ENCODE results near the gene TEKT5.
"Not testable (repeated sequence)": the region's sequence is repeated elsewhere in the genome, so short reads cannot be mapped to it uniquely, and the experiment has no call there.

Gene TEKT5

GRCh38 chr16:10622036-10622921, 72.5 kb downstream of the TEKT5 start:
- no peak overlapping the region for H3K14ac ChIP-seq (ENCODE audit: low read length)
- no peaks in the 10 kb centered on the region for H3K36me3 ChIP-seq (replicated peaks in 1 of 2; ENCODE audit: control insufficient read depth in 2 of 2, insufficient read depth in 2 of 2, low read length in 2 of 2)
- WGBS, 2 donors (ENCODE audit: extremely low coverage in 2 of 2, insufficient read length in 2 of 2, insufficient replicate concordance in 1 of 2), result no CpG with 5 or more reads among the region's 19 CpGs
- no peaks in the 10 kb centered on the region for H3K79me1 ChIP-seq (ENCODE audit: low read depth, low read length)
- no peak overlapping the region for H2BK15ac ChIP-seq (ENCODE audit: low read length)
- H3K27ac ChIP-seq (replicated peaks; ENCODE audit: low read length), result no peak overlapping the region
- H4K91ac ChIP-seq (ENCODE audit: low read depth, low read length, poor library complexity), result no peak overlapping the region
- H3K9ac ChIP-seq (ENCODE audit: low read depth, low read length, poor library complexity), result no peak overlapping the region
- H2AK5ac ChIP-seq (ENCODE audit: low read depth, low read length), result no peak overlapping the region
- H3K4me3 ChIP-seq (ENCODE audit: low read length in 2 of 2), result no peak overlapping the region
- H2BK12ac ChIP-seq (ENCODE audit: low read length), result no peak overlapping the region
- H3K9me3 ChIP-seq (replicated peaks in 1 of 2; ENCODE audit: control insufficient read depth in 2 of 2, insufficient read depth in 1 of 2, low read depth in 1 of 2, low read length in 2 of 2), result no peaks in the 10 kb centered on the region
- no peak overlapping the region for H2AFZ ChIP-seq (ENCODE audit: low read length)
- H3K4me2 ChIP-seq (ENCODE audit: insufficient read depth, low read length, poor library complexity, severe bottlenecking), result no peak overlapping the region
- H3K18ac ChIP-seq (ENCODE audit: low read length), result peak overlapping the region; percentile 67
- no peak overlapping the region for H2BK5ac ChIP-seq (ENCODE audit: low read length)
- DNase-seq (ENCODE audit: low spot score), result no peak
- H4K8ac ChIP-seq (ENCODE audit: low read depth, low read length), result no peak overlapping the region
- peaks cover 4 to 16% of the 10 kb centered on the region in 2 donors for H3K4me1 ChIP-seq (ENCODE audit: control insufficient read depth in 2 of 2, insufficient read depth in 1 of 2, low read depth in 1 of 2, low read length in 2 of 2)
- H3K23ac ChIP-seq (ENCODE audit: low read depth, low read length, poor library complexity), result peak overlapping the region; percentile 51
- H3K4ac ChIP-seq (ENCODE audit: low read length), result no peak overlapping the region
- no peak overlapping the region for H2BK120ac ChIP-seq (ENCODE audit: low read depth, low read length)
- H3K27me3 ChIP-seq (ENCODE audit: control insufficient read depth in 3 of 3, insufficient read depth in 3 of 3, low read depth in 1 of 3, low read length in 3 of 3), result peaks cover 0 to 40% (median 0%) of the 10 kb centered on the region in 3 experiments

- WGBS, 2 donors (ENCODE audit: extremely low coverage in 2 of 2, insufficient read length in 2 of 2, insufficient replicate concordance in 1 of 2), result no CpG with 5 or more reads among the region's 7 CpGs
- not testable (repeated sequence) for H3K18ac ChIP-seq (ENCODE audit: low read length); H2BK120ac ChIP-seq (ENCODE audit: low read depth, low read length); H2BK12ac ChIP-seq (ENCODE audit: low read length); H3K36me3 ChIP-seq (replicated peaks in 1 of 2; ENCODE audit: control insufficient read depth in 2 of 2, insufficient read depth in 2 of 2, low read length in 2 of 2); H3K4ac ChIP-seq (ENCODE audit: low read length); H4K91ac ChIP-seq (ENCODE audit: low read depth, low read length, poor library complexity); H2AFZ ChIP-seq (ENCODE audit: low read length); H2BK5ac ChIP-seq (ENCODE audit: low read length); H3K23ac ChIP-seq (ENCODE audit: low read depth, low read length, poor library complexity); H3K4me2 ChIP-seq (ENCODE audit: insufficient read depth, low read length, poor library complexity, severe bottlenecking); H3K14ac ChIP-seq (ENCODE audit: low read length); H3K9me3 ChIP-seq (replicated peaks in 1 of 2; ENCODE audit: control insufficient read depth in 2 of 2, insufficient read depth in 1 of 2, low read depth in 1 of 2, low read length in 2 of 2); H3K9ac ChIP-seq (ENCODE audit: low read depth, low read length, poor library complexity); H3K79me1 ChIP-seq (ENCODE audit: low read depth, low read length); H2BK15ac ChIP-seq (ENCODE audit: low read length); DNase-seq (ENCODE audit: low spot score); H3K27ac ChIP-seq (replicated peaks; ENCODE audit: low read length); H4K8ac ChIP-seq (ENCODE audit: low read depth, low read length); H2AK5ac ChIP-seq (ENCODE audit: low read depth, low read length)
- Histone ChIP-seq H3K27me3 (ENCODE audit: control insufficient read depth in 3 of 3, insufficient read depth in 3 of 3, low read depth in 1 of 3, low read length in 3 of 3) (peaks cover 0 to 47% (median 0%) of the 10 kb centered on the region in 3 experiments), H3K4me1 (ENCODE audit: control insufficient read depth in 2 of 2, insufficient read depth in 1 of 2, low read depth in 1 of 2, low read length in 2 of 2) (peaks cover 11 to 23% of the 10 kb centered on the region in 2 donors), H3K4me3 (ENCODE audit: low read length in 2 of 2) (peak overlapping the region in 1 of 2 donors; percentile 24)
Measured at GRCh38 chr16:10621216-10621949, 73.3 kb downstream of the TEKT5 start.

GRCh38 chr16:10620120-10620519, 74.6 kb downstream of the TEKT5 start:
- no CpG with 5 or more reads among the region's 6 CpGs for WGBS, 2 donors (ENCODE audit: extremely low coverage in 2 of 2, insufficient read length in 2 of 2, insufficient replicate concordance in 1 of 2)
- Histone ChIP-seq H4K91ac (ENCODE audit: low read depth, low read length, poor library complexity) (no peak overlapping the region), H3K27me3 (ENCODE audit: control insufficient read depth in 3 of 3, insufficient read depth in 3 of 3, low read depth in 1 of 3, low read length in 3 of 3) (peaks cover 0 to 50% (median 0%) of the 10 kb centered on the region in 3 experiments), H3K18ac (ENCODE audit: low read length) (no peak overlapping the region), H3K23ac (ENCODE audit: low read depth, low read length, poor library complexity) (no peak overlapping the region), H2BK120ac (ENCODE audit: low read depth, low read length) (no peak overlapping the region), H3K14ac (ENCODE audit: low read length) (no peak overlapping the region), H2AK5ac (ENCODE audit: low read depth, low read length) (no peak overlapping the region), H3K4me2 (ENCODE audit: insufficient read depth, low read length, poor library complexity, severe bottlenecking) (no peak overlapping the region), H2BK5ac (ENCODE audit: low read length) (no peak overlapping the region), H2BK12ac (ENCODE audit: low read length) (no peak overlapping the region), H2AFZ (ENCODE audit: low read length) (no peak overlapping the region), H3K79me1 (ENCODE audit: low read depth, low read length) (no peaks in the 10 kb centered on the region), H3K4me1 (ENCODE audit: control insufficient read depth in 2 of 2, insufficient read depth in 1 of 2, low read depth in 1 of 2, low read length in 2 of 2) (peaks cover 11 to 23% of the 10 kb centered on the region in 2 donors), H3K9me3 (replicated peaks in 1 of 2; ENCODE audit: control insufficient read depth in 2 of 2, insufficient read depth in 1 of 2, low read depth in 1 of 2, low read length in 2 of 2) (no peaks in the 10 kb centered on the region), H4K8ac (ENCODE audit: low read depth, low read length) (no peak overlapping the region), H3K4ac (ENCODE audit: low read length) (no peak overlapping the region), H2BK15ac (ENCODE audit: low read length) (peak overlapping the region; percentile 16), H3K27ac (replicated peaks; ENCODE audit: low read length) (no peak overlapping the region), H3K9ac (ENCODE audit: low read depth, low read length, poor library complexity) (no peak overlapping the region), H3K4me3 (ENCODE audit: low read length in 2 of 2) (no peak overlapping the region), H3K36me3 (replicated peaks in 1 of 2; ENCODE audit: control insufficient read depth in 2 of 2, insufficient read depth in 2 of 2, low read length in 2 of 2) (no peaks in the 10 kb centered on the region)
- DNase-seq (ENCODE audit: low spot score), result no peak
